K562 (cell line): ENCODE data around the gene C4BPB. TPM values are rescaled to one million over a fixed set of nuclear protein-coding genes. Genes with fewer than 3 reads are reported as not detected.
A peak's percentile ranks its signal among the peaks of the same experiment; 100 is the strongest.

Experiments
- ATAC-seq: fragments of 200-7000 bp; cut with Tn5 transposase; 3 replicates; pipeline ENCODE4 v1.9.1; 2020; ENCODE audit warnings: moderate library complexity
- BruUV-seq: library from RNA; stranded (reverse); fragments of 400-500 nt; replicated peaks from 2 replicates; lab custom pipeline; 2021; lab: Mats Ljungman, UMichigan
- CTCF ChIA-PET: fragments of 300-600 bp; formaldehyde crosslinking; extraction: SDS; loops from one replicate; lab custom pipeline; 2021; ENCODE audit warnings: low intra/inter-chr PET ratio; lab: Yijun Ruan, JAX
- POLR2A ChIA-PET: fragments of 300-600, 350-650 bp; sonication (Branson Sonifier 250); formaldehyde crosslinking; extraction: SDS; loops from one replicate; lab custom pipeline; 2021; ENCODE audit warnings: antibody characterized with exemption, inconsistent platforms; lab: Yijun Ruan, JAX
- DNase-seq, 4 experiments: peaks; one replicate each; pipeline versions ENCODE4 v3.0.0 to v3.0.0-alpha.2; 2011 to 2018; ENCODE audit warnings: low spot score in 3 of 4, mixed read lengths in 3 of 4; ENCODE audit errors: extremely low read depth in 1 of 4
- FAIRE-seq: peaks from 2 replicates; lab custom pipeline; 2011; peaks lifted over from hg19 to GRCh38; lab: Jason Lieb, UNC
- H2AFZ ChIP-seq: 2 replicates; pipeline ENCODE4 v1.6.0; 2011; ENCODE audit warnings: low read depth, low read length, control low read depth, inconsistent platforms
- H3K27ac ChIP-seq: fragments of 200-600 bp; 3 replicates; pipeline ENCODE4 v1.8.0; 2011; ENCODE audit warnings: low read depth, mild to moderate bottlenecking, control low read depth, inconsistent platforms, low read length, moderate library complexity, mixed read lengths; ENCODE audit errors: extremely low read depth
- H3K27me3 ChIP-seq, 2 experiments: fragments of 300-600 bp in 1 of 2; 2 replicates in 1 of 2; 3 replicates in 1 of 2; pipeline versions ENCODE4 v1.6.0 to v1.8.0; 2011; ENCODE audit warnings: inconsistent platforms in 2 of 2, low read length in 2 of 2, mild to moderate bottlenecking in 1 of 2, mixed read lengths in 1 of 2, moderate library complexity in 1 of 2; ENCODE audit not compliant: control insufficient read depth in 2 of 2, insufficient read depth in 2 of 2
- H3K36me3 ChIP-seq: fragments of 300-600 bp; 3 replicates; pipeline ENCODE4 v1.8.0; 2011; ENCODE audit warnings: mild to moderate bottlenecking, low read length, inconsistent platforms; ENCODE audit not compliant: control insufficient read depth, insufficient read depth
- H3K4me1 ChIP-seq, 2 experiments: fragments of 200-600 bp in 1 of 2; replicated peaks in 1 of 2; 2 replicates in 1 of 2; 3 replicates in 1 of 2; pipeline versions ENCODE4 v1.5.1 to v1.8.0; 2011; ENCODE audit warnings: inconsistent platforms in 2 of 2, low read length in 2 of 2, mild to moderate bottlenecking in 1 of 2, mixed read lengths in 1 of 2, moderate library complexity in 1 of 2; ENCODE audit not compliant: control insufficient read depth in 2 of 2, insufficient read depth in 2 of 2
- H3K4me2 ChIP-seq: 2 replicates; pipeline ENCODE4 v1.6.1; 2011; ENCODE audit warnings: low read length, control low read depth, inconsistent platforms, mixed read lengths; ENCODE audit not compliant: insufficient read depth
- H3K4me3 ChIP-seq: fragments of 200-600 bp; sonication (generic), shearing (Covaris generic); 2 replicates; pipeline ENCODE4 v1.5.1; 2016; ENCODE audit warnings: control low read depth, inconsistent platforms
- H3K79me2 ChIP-seq: fragments of 200-600 bp; 3 replicates; pipeline ENCODE4 v1.8.0; 2011; ENCODE audit warnings: low read length, inconsistent platforms; ENCODE audit not compliant: control insufficient read depth, insufficient read depth
- H3K9ac ChIP-seq, 2 experiments: 2 replicates each; pipeline versions ENCODE4 v1.6.0 to v1.6.1; 2011; ENCODE audit warnings: low read depth in 2 of 2, low read length in 2 of 2, control low read depth in 1 of 2, inconsistent platforms in 1 of 2, mild to moderate bottlenecking in 1 of 2, mixed read lengths in 1 of 2; ENCODE audit not compliant: insufficient read depth in 1 of 2
- H3K9me1 ChIP-seq: one replicate; pipeline ENCODE4 v1.6.0; 2011; ENCODE audit warnings: inconsistent platforms, mild to moderate bottlenecking, low read length, moderate library complexity; ENCODE audit not compliant: control insufficient read depth, insufficient read depth
- H3K9me3 ChIP-seq: replicated peaks from 2 replicates; pipeline ENCODE4 v1.5.1; 2011; ENCODE audit warnings: low read depth, low read length, inconsistent platforms; ENCODE audit not compliant: control insufficient read depth, insufficient read depth
- H4K20me1 ChIP-seq: replicated peaks from 2 replicates; pipeline ENCODE4 v1.6.1; 2011; ENCODE audit warnings: low read length, inconsistent platforms, mixed read lengths; ENCODE audit not compliant: control insufficient read depth, insufficient read depth
- ATF1 ChIP-seq, 2 experiments: fragments of 450-650 bp in 1 of 2; IDR thresholded peaks; 2 replicates each; pipeline ENCODE4 v1.6.1; 2016; ENCODE audit warnings: missing compliant biosample characterization in 1 of 2, missing genetic modification characterization in 1 of 2
- GATAD2B ChIP-seq: fragments of 450-650 bp; IDR thresholded peaks from 2 replicates; pipeline ENCODE4 v1.6.1; 2017; ENCODE audit warnings: mild to moderate bottlenecking, borderline replicate concordance
- ILF3 ChIP-seq: fragments of 450-650 bp; IDR thresholded peaks from 2 replicates; pipeline ENCODE4 v1.6.1; 2018; ENCODE audit warnings: antibody characterized with exemption, mild to moderate bottlenecking, moderate library complexity, borderline replicate concordance
- PPARD ChIP-seq: fragments of 250-450 bp; sonication (Bioruptor Pico); IDR thresholded peaks from 2 replicates; pipeline ENCODE4 v1.8.0; 2022; ENCODE audit warnings: inconsistent platforms, mild to moderate bottlenecking, moderate library complexity
- RCOR1 ChIP-seq, 2 experiments: IDR thresholded peaks; 2 replicates each; pipeline ENCODE4 v1.6.1; 2012; ENCODE audit warnings: low read depth in 2 of 2, low read length in 2 of 2, borderline replicate concordance in 1 of 2, improper control_type of control experiment in 1 of 2
- ZNF436 ChIP-seq: fragments of 250-450, 450-650 bp; sonication (Bioruptor Pico); formaldehyde crosslinking; IDR thresholded peaks from 2 replicates; pipeline ENCODE4 v1.7.0; 2020; ENCODE audit warnings: mild to moderate bottlenecking
- WGBS: fragments of 100-300 bp; shearing (Covaris generic); methylation state at CpG from one replicate; pipeline ENCODE4 v1.1.6; 2016; ENCODE audit warnings: low coverage, mixed read lengths; ENCODE audit not compliant: insufficient coverage; ENCODE audit errors: missing lambda C conversion rate; 5-methylcytosine and 5-hydroxymethylcytosine counted together
- in situ Hi-C: fragments of 300-500 bp; cut with MboI; formaldehyde crosslinking; loops from 4 replicates; pipeline ENCODE4 v1.15.0; 2018; ENCODE audit warnings: inconsistent platforms, mixed read lengths
- intact Hi-C: fragments of 100-400 bp; cut with micrococcal nuclease; formaldehyde crosslinking; loops from 2 replicates; pipeline ENCODE4 v1.14.2; 2022
- polyA plus RNA-seq, 8 experiments: library from polyadenylated mRNA; depleted of rRNA in 4 of 8; stranded (reverse) in 5 of 8; unstranded in 3 of 8; fragments of >200 nt; fragmentation: Nextera tagmentation in 2 of 8; fragmentation: Illumina TruSeq in 1 of 8; extraction: Ambion mirVana in 2 of 8; extraction: Trizol in 1 of 8; gene quantifications; 2 replicates each; pipeline versions ENCODE4 v1.2.1 to v1.2.3, GENCODE V29; 2011 to 2014; ENCODE audit warnings: inconsistent platforms in 1 of 8, missing spikeins in 1 of 8
- total RNA-seq, 7 experiments: library from RNA; depleted of rRNA in 6 of 7; stranded (reverse); fragments of >200 nt in 6 of 7; fragmentation: Illumina TruSeq in 2 of 7; extraction: Trizol in 2 of 7; gene quantifications; 2 replicates each; pipeline versions ENCODE4 v1.2.1 to v1.2.3, GENCODE V29; 2011 to 2021; ENCODE audit warnings: low replicate concordance in 1 of 7
- TF ChIP-seq, protein P1 (sequence below): sonication (generic); formaldehyde crosslinking; IDR thresholded peaks from 2 replicates; pipeline ENCODE4 v1.4.0; 2020; ENCODE audit warnings: mild to moderate bottlenecking, missing genetic modification reagents
- TF ChIP-seq, protein P2 (sequence below): fragments of 250-450 bp; sonication (Bioruptor Pico); IDR thresholded peaks from 2 replicates; pipeline ENCODE4 v1.8.0; 2022; ENCODE audit warnings: moderate library complexity, mild to moderate bottlenecking, inconsistent platforms
- TF ChIP-seq, protein P3 (sequence below): fragments of 450-650 bp; IDR thresholded peaks from 2 replicates; pipeline ENCODE4 v1.6.1; 2017; ENCODE audit warnings: antibody characterized with exemption, mild to moderate bottlenecking

The C4BPB gene
- total and polyA plus RNA-seq, 9 of the 15 experiments (the other 6 are each of a cell fraction or from before 2014, with no cell fraction given), result not detected

DNA sequence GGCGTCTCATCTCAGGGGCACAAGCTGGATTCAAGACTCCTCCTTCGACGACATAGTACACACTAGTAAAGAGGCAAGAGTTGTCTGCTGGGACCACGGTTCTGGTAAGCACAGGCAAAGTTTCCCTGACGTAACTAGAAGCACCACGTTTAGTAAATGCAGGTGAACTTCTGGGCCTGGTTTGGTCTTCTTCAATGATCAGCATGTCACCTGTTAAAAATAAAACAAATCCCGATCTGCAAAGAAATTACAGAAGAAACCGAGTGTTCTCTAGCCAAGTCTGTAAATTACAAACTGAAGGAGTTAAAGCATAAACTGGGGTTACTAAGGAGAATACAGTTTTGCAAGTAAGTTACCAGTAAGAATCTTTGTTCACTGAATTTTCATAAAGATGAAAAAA, 39.1 kb upstream of the C4BPB start (continued):
- TF ChIP-seq GATAD2B (no peak), ATF1 (CRISPR knock-in tag; IDR thresholded peaks at IDR 0.05) (no peak), ATF1 (tag; IDR thresholded peaks at IDR 0.05) (0 out of 2 replicates have a peak, but pooled peaks have one; percentile 23)
- TF ChIP-seq, protein P1, sequence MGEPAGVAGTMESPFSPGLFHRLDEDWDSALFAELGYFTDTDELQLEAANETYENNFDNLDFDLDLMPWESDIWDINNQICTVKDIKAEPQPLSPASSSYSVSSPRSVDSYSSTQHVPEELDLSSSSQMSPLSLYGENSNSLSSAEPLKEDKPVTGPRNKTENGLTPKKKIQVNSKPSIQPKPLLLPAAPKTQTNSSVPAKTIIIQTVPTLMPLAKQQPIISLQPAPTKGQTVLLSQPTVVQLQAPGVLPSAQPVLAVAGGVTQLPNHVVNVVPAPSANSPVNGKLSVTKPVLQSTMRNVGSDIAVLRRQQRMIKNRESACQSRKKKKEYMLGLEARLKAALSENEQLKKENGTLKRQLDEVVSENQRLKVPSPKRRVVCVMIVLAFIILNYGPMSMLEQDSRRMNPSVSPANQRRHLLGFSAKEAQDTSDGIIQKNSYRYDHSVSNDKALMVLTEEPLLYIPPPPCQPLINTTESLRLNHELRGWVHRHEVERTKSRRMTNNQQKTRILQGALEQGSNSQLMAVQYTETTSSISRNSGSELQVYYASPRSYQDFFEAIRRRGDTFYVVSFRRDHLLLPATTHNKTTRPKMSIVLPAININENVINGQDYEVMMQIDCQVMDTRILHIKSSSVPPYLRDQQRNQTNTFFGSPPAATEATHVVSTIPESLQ, result peak; percentile 68; the same call in 1 of the 2 replicates

DNA sequence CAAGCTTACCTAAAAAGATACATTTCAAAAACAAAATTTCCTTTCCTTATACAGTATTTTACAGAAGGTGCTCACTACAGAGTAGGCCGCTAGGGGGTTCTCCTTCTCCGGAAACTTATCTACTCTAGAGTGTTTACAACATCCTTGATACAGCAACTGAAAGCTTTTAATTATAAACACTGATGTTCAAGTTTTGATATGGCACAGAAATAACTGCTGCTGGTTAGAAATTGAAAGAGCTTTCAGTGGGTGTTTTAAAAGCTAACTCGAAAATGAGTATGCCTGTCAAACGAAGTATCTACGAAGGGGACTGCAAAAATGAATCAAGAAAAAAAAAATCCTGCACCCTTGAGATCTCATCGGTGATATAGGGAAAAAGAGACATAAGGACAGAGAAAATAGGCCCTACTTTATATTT, 38.7 kb upstream of the C4BPB start:
- DNase-seq, result peak; percentile 46 to 79 (median 58)
- in situ Hi-C loops (no loop called here), intact Hi-C loops (loop anchor here (1.0 to 10.0 kb wide), 2 partner anchors 27 to 595 kb away; partner anchors contain the start of gene CR1L)
- Histone ChIP-seq H3K4me2 (peak overlapping the region; percentile 99), H3K79me2 (peaks cover 80% of the 10 kb centered on the region), H3K4me3 (peak overlapping the region; percentile 92), H3K9me1 (no peaks in the 10 kb centered on the region), H2AFZ (peak overlapping the region; percentile 98), H3K4me1 (peaks cover 14 to 58% of the 10 kb centered on the region in 2 experiments), H3K27me3 (no peaks in the 10 kb centered on the region), H3K27ac (peak overlapping the region; percentile 94), H3K36me3 (peaks cover 51% of the 10 kb centered on the region), H3K9ac (peak overlapping the region; percentile 96 to 98), H3K9me3 (no peaks in the 10 kb centered on the region), H4K20me1 (peaks cover 18% of the 10 kb centered on the region)
- BruUV-seq, result no TSS peak
- 0% methylated on average over 6 of the region's 6 CpGs for WGBS
- peak; percentile 35 for FAIRE-seq
- POLR2A ChIA-PET, result interaction anchor here (0.6 to 9.8 kb wide), 5 partner anchors 10 to 415 kb away, joined by 3 to 104 read pairs (median 23); partner anchors contain the start of genes C1orf116 and DYRK3
- peak; percentile 51 for ATAC-seq
- CTCF ChIA-PET, result interaction anchor here (1.2 to 2.3 kb wide), 2 partner anchors 27 to 115 kb away, joined by 3 to 17 read pairs; no protein-coding TSS in a partner anchor
- TF ChIP-seq, protein P2, sequence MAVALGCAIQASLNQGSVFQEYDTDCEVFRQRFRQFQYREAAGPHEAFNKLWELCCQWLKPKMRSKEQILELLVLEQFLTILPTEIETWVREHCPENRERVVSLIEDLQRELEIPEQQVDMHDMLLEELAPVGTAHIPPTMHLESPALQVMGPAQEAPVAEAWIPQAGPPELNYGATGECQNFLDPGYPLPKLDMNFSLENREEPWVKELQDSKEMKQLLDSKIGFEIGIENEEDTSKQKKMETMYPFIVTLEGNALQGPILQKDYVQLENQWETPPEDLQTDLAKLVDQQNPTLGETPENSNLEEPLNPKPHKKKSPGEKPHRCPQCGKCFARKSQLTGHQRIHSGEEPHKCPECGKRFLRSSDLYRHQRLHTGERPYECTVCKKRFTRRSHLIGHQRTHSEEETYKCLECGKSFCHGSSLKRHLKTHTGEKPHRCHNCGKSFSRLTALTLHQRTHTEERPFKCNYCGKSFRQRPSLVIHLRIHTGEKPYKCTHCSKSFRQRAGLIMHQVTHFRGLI, result 0 out of 2 replicates have a peak, but pooled peaks have one; percentile 63
- TF ChIP-seq RCOR1 (IDR thresholded peaks at IDR 0.05; ENCODE audit: borderline replicate concordance in 1 of 2, low read depth in 2 of 2, low read length in 2 of 2) (peak in 1 of 2 experiments; percentile 53; a peak in 1 of 4 replicates), ILF3 (peak; percentile 83; the same call in 1 of the 2 replicates), ZNF436 (CRISPR knock-in tag) (0 out of 2 replicates have a peak, but pooled peaks have one; percentile 39), PPARD (CRISPR knock-in tag) (no peak)
- TF ChIP-seq, protein P3, sequence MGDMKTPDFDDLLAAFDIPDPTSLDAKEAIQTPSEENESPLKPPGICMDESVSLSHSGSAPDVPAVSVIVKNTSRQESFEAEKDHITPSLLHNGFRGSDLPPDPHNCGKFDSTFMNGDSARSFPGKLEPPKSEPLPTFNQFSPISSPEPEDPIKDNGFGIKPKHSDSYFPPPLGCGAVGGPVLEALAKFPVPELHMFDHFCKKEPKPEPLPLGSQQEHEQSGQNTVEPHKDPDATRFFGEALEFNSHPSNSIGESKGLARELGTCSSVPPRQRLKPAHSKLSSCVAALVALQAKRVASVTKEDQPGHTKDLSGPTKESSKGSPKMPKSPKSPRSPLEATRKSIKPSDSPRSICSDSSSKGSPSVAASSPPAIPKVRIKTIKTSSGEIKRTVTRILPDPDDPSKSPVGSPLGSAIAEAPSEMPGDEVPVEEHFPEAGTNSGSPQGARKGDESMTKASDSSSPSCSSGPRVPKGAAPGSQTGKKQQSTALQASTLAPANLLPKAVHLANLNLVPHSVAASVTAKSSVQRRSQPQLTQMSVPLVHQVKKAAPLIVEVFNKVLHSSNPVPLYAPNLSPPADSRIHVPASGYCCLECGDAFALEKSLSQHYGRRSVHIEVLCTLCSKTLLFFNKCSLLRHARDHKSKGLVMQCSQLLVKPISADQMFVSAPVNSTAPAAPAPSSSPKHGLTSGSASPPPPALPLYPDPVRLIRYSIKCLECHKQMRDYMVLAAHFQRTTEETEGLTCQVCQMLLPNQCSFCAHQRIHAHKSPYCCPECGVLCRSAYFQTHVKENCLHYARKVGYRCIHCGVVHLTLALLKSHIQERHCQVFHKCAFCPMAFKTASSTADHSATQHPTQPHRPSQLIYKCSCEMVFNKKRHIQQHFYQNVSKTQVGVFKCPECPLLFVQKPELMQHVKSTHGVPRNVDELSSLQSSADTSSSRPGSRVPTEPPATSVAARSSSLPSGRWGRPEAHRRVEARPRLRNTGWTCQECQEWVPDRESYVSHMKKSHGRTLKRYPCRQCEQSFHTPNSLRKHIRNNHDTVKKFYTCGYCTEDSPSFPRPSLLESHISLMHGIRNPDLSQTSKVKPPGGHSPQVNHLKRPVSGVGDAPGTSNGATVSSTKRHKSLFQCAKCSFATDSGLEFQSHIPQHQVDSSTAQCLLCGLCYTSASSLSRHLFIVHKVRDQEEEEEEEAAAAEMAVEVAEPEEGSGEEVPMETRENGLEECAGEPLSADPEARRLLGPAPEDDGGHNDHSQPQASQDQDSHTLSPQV, result peak; percentile 55
